NCI-H82 treated with DMSO at 0.1 percent for 48 hours (cell line): ENCODE measurements around the gene TOMM20.

Experiments used
- DNase-seq: peaks from one replicate; lab custom pipeline; 2025; ENCODE audit not compliant: unreplicated experiment; lab: John Stamatoyannopoulos, UW

The TOMM20 gene

GRCh38 chr1:235069176-235069575 is 59.5 kb downstream of the TOMM20 start:
- DNase-seq: no peak

DNA sequence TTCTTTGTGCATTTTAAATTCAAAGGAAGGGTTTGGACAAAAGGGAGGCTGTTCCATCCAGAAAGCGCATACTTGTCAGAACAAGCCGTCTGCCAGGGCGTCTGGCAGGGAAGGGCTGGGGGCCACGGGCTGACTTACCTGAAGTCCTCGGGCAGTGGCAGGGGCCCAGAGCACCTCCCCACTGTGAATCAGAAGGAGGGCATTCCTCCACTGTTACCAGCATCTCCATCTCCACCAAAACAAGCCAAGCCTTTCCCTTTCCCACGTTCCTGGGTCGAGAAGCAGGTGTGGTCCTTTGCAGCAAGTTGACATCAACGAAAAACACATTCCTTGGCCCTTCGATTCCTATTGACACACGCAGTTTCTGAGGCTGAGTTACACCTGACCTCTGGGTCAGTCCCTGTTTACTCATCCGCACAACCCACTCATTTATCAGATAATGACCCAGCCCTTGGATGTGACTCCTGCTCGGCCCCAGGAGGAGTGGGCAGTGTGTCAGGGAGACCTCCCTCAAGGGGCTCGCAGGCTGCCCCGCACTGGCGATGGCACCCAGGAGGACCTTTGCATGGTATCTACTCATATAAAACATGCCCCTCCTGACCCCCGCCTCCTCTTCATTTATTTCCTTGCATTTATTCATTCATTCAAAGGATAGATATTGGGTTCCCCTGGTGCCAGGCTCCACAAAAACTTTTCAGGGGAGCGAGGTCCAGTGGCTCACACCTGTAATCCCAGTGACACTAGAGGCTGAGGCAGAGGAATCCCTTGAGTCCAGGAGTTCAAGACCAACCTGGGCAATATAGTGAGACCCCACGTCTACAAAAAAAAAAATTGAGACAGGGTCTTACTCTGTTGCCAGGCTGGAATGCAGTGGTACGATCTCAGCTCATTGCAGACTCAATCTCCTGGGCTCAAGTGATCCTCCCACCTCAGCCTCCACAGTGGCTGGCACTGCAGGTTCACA is 60.2 kb downstream of the TOMM20 start:
- no peak for DNase-seq

GRCh38 chr1:235067396-235068157 is 61.1 kb downstream of the TOMM20 start:
- peak; percentile 45 for DNase-seq

GRCh38 chr1:235063068-235063765 is 65.4 kb downstream of the TOMM20 start:
- DNase-seq: no peak

DNA sequence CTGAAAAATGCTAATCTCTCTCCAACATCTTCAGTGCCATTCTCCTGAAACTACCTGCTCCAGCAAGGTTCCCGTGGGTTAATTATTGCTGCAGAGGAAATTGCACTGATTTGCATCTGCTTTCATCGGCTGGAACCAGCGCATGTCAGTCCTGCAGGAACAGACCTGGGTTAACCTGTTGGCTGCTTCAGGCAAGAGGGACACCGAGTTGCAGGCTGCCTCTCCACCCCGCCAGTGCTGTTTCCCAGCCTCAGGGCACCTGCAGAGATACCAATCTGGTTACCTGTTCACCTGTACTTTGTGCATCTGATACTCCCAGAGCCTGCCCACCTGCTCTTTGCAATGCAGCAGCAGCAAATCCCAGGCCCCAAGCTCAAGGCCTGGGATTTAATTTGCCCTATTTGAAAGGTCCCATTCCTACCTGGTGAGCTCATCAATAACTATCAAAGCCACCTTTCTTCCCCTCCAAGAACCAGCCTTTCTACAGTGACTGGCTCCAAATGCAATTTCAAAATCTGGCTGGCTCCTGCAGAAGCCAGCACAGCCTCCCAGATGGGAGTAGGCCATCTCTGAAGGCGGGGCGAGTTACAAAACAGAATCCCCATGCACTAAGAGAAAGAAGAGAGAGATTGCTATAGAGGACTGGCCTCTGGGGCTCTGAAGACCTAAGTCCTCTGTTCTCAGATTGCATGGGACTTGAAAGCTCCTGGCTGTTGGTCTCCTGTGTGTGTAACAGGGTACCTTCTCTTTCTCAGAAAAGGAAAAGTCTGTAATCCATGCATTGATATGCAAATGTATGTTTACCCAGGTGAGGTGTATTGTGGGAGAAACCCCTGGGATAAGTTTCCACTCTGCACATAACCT is 67.8 kb downstream of the TOMM20 start:
- no peak for DNase-seq
